ENCODE data around the gene TGFB2.

- TF ChIP-seq CTCF (IDR thresholded peaks at IDR 0.05 in 2 of 3, conservative IDR thresholded peaks at IDR 0.05 in 1 of 3; ENCODE audit: borderline replicate concordance in 1 of 3, insufficient read depth in 1 of 3, low read depth in 2 of 3, low read length in 2 of 3) (no peak), ATF3 (IDR thresholded peaks at IDR 0.05) (no peak), MAX (IDR thresholded peaks at IDR 0.05) (no peak), POLR2AphosphoS5 (IDR thresholded peaks at IDR 0.05; ENCODE audit: low read depth, low read length) (no peak), POLR2A (IDR thresholded peaks at IDR 0.05; ENCODE audit: borderline replicate concordance, extremely low read depth, insufficient read depth, insufficient read length) (no peak), CEBPB (IDR thresholded peaks at IDR 0.05; ENCODE audit: low read depth) (no peak), YY1 (IDR thresholded peaks at IDR 0.05; ENCODE audit: extremely low read depth, insufficient replicate concordance, low read depth, low read length) (no peak), EGR1 (IDR thresholded peaks at IDR 0.05; ENCODE audit: low read depth) (no peak), TCF7L2 (IDR thresholded peaks at IDR 0.05; ENCODE audit: borderline replicate concordance, extremely low read depth, insufficient read depth, insufficient read length) (no peak), EZH2 (IDR thresholded peaks at IDR 0.05) (no peak), SIN3A (IDR thresholded peaks at IDR 0.05; ENCODE audit: low read depth) (no peak), ZFX (IDR thresholded peaks at IDR 0.05) (no peak)
Measured at GRCh38 chr1:218341325-218341724, 3.8 kb upstream of the TGFB2 start.
